ENCODE results near the gene EFNA2. TPM values are rescaled to one million over a fixed set of nuclear protein-coding genes. Genes with fewer than 3 reads are reported as not detected.
"Not testable (repeated sequence)": the region's sequence is repeated elsewhere in the genome, so short reads cannot be mapped to it uniquely, and the experiment has no call there.

Gene EFNA2
- total RNA-seq, 1 donor from 2014 or later, result 2.6 TPM

DNA sequence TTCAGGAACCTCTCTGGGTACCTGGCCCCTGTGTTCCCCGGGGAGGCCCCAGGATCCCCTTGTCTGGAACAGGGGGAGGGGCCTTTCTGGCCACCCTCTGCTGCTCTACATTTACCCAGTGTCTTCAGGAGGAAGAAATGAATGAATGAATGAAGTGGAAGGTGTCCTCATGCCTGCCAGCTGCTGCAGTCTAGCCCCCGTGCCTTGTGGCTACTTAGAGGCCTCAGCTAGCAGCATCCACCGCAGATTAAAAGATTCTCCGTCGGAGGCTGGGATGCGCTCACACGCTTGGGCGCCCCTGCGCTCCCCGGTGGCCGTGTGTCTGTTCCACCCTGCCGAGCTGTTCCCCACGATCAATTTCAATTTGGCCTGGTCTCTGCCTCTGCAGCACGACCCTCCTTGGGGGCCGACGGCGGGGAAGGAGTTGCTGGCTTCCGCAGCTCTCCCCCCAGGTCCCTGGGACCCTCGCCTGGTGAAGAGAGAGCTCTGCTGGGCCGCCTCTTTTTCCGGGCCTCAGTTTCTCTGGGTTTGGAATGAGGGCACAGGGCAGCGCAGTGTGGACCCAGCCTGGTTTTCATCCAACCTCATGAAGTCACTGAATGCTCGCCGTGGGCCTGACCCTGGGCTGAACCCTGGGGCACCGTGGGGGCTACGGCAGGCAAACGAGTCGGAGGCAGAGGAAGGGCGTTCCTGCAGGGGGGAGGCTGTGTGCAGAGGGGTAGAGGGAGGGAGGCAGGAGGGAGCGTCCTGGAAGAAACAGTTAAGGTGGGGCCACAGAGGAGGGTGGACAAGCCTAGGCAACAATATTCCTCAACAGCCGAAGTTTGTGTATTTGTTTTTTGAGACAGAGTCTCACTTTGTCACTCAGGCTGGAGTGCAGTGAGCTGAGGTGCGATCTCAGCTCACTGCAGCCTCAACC lies 28.3 kb downstream of the EFNA2 start:
- no peak for DNase-seq (ENCODE audit: extremely low read depth, low read depth, low spot score)

DNA sequence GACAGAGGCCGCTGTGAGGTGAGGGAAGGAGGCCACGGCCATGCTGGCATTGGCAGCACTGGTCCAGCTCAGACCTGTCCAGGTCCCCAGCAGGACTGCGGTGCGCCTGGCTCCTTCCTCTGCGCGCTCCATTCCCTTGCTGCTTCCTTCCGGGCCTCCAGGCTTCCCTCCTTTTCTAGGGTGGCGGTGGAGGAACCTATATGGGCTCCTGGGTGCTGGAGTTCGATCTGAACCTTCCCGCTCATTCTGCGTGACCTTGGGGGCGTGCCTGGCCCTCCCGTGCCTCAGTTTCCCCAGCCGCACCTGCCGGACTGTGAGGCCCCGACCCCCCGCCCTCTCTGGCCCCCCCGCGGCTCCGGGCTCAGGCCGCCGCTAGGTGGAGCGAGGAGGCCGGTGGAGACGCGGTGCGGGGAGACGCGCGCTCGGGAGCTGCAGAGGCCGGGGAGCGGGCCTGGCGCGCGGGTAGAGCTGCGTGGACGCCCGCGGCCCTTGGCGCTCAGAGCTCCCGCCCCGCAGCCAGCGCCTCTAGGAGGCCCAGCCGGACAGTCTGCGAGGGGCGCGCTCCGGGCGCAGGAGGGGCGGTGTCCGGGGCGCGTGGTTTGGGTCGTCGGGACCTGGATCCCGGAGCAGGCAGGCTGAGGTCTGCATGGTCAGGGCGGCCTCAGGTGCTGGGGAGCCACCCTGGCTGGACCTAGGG lies 29.9 kb downstream of the EFNA2 start:
- no peak for DNase-seq (ENCODE audit: extremely low read depth, low read depth, low spot score)

DNA sequence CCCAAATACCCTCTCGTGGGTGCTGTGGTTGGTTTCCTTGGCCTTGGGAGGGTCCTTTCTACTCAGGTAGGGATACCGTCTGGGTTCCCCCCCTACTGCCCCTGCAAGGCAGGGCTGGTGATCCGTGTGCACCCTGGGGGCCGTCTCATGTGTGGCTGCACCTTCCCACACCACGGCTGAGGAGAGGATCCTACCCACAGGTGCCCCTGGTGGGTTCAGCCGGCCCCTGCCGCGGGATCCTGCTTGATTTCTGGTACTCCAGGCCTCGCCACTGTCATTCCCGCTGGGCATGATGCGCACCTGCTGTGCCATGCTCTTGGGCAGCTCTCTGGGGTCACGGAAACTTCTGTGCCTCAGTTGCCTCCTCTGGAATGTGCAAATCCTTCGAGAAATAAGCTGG lies 30.8 kb downstream of the EFNA2 start:
- no peak for DNase-seq (ENCODE audit: extremely low read depth, low read depth, low spot score)

DNA sequence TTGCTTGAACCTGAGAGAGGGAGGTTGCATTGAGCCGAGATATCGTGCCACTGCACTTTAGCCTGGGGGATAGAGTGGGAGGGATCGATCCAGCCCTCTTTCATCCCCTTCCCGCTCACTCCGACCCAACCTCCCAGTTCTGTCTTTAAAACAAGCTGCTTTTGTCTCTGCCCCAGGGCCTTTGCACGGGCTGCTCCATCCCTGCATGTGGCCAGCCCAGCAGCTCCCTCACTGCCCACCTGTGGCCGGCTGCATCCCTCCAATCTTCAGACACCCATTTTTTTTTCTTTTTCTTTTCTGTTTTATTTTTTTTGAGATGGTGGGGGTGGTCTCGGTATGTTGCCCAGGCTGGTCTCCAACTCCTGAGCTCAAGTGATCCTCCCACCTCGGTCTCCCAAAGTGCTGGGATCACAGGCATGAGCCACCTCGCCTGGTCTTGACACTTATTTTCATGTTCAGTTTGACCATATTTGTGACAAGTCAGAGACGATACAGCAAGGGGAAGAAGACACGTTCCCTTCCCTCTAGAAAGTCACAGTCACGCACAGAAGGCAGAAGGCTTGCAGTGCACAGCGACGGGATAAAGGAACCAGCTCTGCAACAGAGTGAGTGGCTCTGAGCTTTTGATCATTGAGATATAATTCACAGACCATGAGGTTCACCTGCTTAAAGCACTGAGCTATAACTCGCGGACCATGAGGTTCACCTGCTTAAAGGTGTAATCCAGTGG lies 31.8 kb downstream of the EFNA2 start:
- no peak for DNase-seq (ENCODE audit: extremely low read depth, low read depth, low spot score)

DNA sequence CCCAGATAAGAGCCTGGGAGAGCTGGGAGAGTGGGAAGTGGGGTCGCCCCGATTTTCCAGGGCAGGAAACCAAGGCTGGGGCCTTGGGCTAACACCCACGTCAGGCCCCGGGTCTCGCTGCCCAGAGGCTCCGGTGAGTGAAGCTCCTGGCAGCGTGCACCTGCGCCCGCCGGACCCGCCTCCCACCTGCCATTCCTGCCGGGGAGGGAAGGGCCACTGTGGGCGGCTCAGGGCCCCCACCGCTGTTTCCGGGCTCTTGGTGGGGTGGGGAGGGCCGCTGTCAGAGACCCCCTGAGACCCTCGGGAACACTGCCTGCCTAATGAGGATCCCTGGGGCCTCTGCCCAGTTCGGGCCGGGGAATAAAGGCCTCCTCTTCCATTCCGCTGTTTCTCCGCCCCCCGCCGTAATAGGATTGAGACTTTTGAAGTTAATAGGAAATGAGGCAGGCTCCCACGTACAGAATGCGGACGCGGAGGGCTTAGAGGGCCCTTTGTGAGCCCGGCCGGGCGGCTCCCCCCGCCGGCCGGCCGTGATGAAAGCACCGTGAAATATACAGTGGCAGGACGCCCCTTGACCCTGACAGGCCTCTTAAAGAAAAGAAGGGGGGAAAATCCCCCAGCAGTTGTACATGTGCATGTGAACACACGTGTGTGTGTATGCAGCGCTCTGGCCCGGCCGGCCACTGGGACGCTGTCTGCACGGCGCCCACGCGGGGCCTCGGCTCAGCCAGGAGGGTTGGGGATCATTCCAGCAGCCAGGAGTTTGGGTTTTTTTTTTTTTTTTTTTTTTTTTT lies 33.2 kb downstream of the EFNA2 start:
- DNase-seq (ENCODE audit: extremely low read depth, low read depth, low spot score), result no peak

DNA sequence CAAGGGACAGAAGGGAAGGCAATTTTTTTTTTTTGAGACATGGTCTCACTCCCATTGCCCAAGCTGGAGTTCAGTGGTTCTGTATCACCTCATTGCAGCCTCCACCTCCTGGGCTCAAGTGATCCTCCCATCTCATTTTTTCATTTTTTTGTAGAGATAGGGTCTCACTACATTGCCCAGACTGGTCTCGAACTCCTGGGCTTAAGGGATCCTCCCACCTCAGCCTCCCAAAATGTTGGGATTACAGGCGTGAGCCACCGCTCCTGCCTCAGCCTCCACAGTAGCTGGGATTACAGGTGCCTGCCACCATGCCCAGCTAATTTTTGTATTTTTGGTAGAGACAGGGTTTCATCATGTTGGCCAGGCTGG lies 34.6 kb downstream of the EFNA2 start:
- DNase-seq (ENCODE audit: extremely low read depth, low read depth, low spot score), result not testable (repeated sequence)

DNA sequence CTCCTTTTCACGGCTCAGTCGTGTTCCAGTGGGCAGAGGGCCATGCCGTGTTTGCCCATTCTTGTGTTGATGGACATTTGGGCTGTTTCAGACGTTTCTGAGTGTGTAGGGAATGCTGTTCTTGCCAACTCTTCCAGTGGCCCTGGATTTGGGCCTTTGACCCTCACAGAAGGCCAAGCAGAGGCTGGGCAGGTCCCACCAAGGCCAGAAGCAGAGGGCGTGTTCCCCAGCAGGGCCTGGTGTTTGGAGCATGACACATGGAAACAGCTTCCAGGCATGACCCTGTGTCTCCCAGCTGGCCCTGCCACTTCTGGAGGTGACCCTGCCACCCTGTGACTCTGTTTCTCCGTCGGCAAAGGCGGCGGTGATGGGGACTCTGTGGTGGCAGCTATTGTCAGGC lies 35.9 kb downstream of the EFNA2 start:
- no peak for DNase-seq (ENCODE audit: extremely low read depth, low read depth, low spot score)

DNA sequence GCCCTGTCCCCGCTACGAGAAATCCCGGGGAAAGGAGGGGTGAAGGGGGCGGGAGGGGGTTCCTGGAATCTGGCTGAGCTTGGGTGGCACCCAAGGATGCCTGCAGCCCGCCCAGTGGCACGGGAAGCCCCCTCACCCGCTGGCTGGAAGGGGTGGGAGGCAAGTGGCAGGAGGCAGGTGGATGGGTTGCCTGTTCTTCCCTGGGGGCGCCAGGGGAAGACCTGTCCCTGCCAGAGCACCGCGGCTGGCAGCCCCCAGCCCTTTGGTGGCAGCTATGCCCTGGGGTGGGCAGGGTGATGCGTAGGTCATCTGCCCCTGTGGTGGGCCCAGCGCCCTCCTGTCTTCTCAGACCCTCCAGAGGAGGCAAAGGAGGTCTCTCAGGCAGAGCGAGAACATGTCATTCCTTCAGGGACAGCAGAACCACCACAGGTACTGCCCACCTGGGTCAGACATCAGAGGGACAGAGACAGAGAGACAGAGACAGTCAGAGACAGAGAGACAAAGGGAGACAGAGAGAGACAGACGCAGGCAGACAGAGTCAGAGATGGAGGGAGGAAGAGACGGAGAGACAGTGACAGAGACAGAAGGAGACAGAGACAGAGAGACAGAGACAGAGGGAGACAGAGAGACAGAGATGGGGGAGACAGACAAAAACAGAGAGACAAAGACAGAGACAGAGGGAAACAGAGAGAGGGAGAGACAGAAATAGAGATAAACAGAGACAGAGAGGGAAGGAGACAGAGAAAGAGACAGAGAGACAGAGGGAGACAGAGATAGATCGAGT lies 36.7 kb downstream of the EFNA2 start:
- no peak for DNase-seq (ENCODE audit: extremely low read depth, low read depth, low spot score)

DNA sequence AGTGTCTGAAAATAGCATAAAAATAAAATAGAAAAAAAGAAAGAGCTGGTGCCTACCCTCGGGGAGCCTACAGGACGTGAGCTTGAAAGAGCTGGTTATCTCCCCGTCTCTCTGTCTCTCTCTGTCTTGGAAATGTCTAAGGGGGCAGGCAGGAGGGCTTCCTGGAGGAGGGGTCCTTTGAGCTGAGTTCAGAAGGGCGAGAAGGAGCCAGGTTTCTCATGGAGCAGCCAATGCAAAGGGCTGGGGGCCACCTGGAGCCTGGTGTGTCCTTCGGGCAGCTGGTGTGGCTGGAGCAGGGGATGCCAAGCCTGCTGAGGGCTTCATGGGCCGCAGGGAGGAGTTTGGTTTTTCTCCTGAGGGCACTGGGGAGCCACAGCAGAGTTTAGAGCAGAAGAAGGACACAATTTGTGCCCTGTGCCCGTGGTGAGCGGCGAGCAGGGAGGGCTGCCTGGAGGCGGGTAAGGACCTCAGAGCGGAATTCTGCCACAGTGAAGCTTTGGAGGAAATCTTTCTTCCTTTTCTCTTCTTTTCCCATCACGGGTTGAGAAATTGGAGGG lies 38.7 kb downstream of the EFNA2 start:
- no peak for DNase-seq (ENCODE audit: extremely low read depth, low read depth, low spot score)

DNA sequence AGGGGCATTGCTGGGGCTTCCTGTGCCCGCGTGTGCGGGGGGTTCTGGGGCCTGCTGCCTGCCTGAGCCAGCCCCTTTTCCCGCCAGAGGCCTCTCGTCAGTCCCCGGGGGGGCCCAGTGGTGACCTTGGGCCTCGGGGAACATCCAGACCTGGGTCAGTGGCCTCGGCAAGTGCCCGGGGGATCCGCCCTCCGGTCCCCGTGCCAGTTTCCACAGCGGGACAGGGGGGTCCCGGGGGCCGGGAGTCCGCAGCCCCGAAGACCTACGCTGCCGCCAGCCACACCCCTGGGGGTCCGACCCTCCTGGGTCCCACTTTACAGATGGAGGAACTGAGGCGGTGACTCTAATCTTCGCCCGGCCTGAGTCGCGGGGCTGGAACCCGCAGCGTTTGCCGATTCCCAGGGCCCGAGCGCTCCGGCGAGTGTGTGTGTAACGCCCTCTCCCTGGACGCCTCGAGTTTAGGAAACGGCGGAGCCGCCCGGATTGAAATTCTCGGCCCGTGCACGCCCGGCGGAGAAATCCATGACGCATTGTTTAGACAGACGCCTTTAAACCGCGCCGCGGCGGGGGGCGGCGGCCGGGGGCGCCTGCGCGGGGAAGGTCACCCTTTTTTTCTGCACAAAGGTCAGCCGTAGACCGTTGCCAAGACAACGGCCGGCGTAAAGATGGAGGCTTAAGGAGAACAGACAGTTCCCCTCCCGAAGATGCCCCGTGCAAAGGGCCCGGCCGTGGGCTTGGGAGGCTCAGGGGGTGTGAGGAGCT lies 39.3 kb downstream of the EFNA2 start:
- DNase-seq (ENCODE audit: extremely low read depth, low read depth, low spot score), result no peak

DNA sequence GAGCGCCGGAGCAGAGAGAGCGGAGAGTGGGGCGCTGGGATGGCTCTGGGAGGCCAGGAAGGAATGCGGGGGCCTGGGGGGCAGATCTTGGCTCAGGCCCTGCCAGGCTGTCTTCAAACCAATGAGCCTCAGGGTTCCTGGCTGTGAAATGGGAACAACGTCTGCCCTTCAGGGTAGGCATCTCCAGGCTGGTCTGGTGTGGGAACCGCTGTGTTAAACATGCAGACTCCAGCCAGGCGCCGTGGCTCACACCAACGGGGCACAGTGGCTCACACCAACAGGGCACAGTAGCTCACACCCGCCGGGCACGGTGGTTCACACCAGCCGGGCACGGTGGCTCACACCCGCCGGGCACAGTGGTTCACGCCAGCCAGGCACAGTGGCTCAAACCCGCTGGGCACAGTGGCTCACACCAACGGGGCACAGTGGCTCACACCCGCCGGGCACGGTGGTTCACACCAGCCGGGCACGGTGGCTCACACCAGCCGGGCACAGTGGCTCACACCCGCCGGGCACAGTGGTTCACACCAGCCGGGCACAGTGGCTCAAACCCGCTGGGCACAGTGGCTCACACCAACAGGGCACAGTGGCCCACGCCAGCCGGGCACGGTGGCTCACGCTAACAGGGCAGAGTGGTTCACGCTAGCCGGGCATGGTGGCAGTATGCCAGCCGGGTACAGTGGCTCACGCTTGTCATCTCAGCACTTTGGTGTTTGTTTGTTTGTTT lies 40.1 kb downstream of the EFNA2 start:
- DNase-seq (ENCODE audit: extremely low read depth, low read depth, low spot score), result no peak

DNA sequence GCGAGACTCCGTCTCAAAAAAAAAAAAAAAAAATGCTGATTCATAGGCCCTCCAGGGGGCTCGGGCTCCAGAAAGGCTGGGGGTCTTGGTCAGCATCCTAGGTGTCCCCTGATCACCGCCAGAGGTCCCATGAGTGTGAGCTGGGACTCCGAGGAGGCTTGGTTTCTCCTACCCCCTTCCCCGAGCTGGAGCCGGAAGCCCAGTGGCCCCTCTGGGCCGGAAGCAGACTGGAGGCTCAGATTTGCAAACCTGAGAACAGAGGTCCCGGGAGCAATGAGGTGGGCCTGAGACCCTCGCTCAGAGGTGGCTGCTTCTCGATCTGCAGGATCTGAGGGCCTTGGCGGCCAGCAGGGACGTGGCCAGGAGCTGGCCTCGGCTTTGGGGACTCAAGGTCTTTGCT lies 41.5 kb downstream of the EFNA2 start:
- no peak for DNase-seq (ENCODE audit: extremely low read depth, low read depth, low spot score)

DNA sequence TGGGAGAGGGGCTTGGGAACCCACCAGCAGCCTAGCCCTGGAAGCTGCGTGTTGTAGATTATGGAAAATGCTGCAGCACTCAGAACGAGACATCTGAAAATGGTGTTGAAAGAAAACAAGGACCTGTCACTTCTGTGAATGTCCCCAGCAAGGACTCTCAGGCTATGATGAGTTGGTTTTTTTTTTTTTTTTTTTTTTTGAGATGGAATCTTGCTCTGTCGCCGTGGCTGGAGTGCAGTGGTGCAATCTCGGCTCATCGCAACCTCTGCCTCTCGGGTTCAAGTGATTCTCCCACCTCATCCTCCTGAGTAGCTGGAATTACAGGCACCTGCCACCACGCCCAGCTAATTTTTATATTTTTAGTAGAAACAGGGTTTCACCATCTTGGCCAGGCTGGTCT lies 46.5 kb downstream of the EFNA2 start:
- not testable (repeated sequence) for DNase-seq (ENCODE audit: extremely low read depth, low read depth, low spot score)

DNA sequence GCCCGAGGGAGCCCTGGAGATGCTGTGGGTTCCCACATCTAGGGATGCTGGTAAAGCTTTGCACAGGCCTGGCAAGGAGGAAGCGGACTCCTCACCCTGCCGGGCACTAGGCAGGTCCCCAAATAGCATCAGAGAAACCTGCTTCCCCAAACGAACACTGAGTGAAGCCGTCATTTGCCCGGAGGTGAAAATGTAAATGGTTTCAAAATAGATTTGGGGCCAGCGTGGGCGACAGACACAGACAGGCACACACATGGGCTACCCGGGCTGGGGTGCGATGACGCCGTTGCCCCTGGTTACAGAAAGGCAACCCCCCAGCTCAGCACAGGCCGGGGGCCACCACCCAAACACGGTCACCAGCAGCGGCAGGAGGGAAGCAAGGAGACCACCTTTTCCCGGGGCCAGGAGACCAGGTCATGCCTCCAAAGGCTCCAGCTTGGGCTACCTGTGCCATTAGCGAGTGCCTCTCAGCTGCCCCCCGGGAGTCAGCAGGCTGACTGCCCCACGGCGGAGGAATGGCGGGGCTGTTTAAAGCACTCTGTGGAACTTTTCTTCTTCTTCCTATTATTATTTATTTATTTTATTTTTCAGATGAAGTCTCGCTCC lies 50.5 kb downstream of the EFNA2 start:
- no peak for DNase-seq (ENCODE audit: extremely low read depth, low read depth, low spot score)

DNA sequence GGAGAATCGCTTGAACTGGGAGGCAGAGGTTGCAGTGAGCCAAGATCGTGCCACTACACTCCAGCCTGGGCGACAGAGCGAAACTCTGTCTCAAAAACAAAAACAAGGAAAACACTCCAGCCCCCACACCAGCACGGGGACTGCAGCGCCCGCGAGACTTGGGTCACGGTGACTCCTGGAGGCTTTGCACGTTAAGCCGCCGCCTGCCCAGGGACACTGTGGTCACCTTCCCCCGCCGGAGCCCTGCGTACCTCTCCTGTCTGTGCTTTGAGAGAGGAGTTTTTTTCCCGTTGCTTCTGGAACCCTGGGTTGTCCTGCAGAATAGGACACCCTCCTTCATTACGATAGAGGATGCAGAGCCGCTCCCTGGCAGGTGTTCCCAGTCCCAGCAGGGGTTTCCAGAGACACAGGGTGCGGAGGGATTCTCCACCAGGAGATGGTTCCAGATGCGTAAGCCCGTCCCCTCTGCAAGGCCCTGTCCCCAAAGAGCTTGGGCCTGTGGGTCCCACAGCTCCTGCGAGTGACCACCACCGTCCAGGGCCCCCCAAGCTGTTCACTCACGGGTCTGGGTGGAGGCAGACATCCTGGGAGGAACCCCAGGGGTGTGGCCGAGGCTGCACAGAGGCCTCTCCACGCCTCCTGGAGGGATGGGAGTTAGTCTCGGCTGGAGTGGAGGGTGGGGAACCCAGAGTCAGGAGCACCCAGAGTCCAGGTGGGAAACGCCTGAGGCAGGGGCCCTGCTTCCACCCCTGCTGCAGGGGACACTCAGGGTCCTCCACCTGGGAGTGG lies 55.2 kb downstream of the EFNA2 start:
- DNase-seq (ENCODE audit: extremely low read depth, low read depth, low spot score), result no peak

DNA sequence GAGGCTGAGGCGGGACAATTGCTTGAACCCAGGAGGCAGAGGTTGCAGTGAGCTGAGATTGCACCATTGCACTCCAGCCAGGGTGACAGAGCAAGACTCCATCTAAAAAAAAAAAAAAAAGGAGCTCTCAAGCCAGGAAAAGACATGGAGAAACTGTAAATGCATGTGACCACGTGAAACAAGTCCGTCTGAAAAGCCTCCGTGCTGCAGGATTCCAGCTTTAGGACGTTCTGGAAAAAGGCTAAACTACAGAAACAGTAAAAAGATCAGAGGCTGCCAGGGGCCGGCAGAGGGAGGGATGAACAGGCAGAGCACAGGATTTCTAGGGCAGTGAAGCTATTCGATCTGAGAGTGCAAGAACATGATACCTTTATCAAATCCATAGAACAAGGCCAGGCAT lies 57.4 kb downstream of the EFNA2 start:
- no peak for DNase-seq (ENCODE audit: extremely low read depth, low read depth, low spot score)

DNA sequence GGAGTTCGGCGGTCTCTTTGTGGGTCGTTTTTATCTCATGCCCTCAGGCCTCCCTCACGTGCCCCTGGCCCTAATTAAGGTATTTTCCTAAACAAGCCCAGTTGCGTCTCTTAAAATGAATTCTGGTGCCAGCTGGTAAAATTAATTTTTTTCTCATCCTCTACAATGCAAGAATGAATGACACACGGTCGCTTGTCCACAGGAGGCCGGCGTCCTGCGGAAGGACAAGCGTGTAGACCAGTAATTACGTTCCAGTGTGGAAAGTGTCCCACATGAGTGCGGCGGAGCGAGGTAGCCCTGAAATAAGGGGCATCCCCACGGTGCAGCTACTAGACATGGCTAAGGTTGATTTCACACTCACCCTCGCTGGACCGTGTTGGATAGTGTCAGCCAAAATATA lies 63.5 kb downstream of the EFNA2 start:
- no peak for DNase-seq (ENCODE audit: extremely low read depth, low read depth, low spot score)
